ES-I3 (cell line): ENCODE measurements around the gene OR56A4.

ENCODE experiments used
- H3K36me3 ChIP-seq: 2 replicates; pipeline ENCODE4 v1.6.1; 2013; ENCODE audit warnings: mild to moderate bottlenecking, low read length, control low read depth, moderate library complexity; ENCODE audit not compliant: insufficient read depth
- H3K4me1 ChIP-seq: 2 replicates; pipeline ENCODE4 v1.6.1; 2013; ENCODE audit warnings: mild to moderate bottlenecking, control low read depth, low read length; ENCODE audit not compliant: insufficient read depth
- H3K9ac ChIP-seq: 2 replicates; pipeline ENCODE4 v1.6.1; 2013; ENCODE audit warnings: low read depth, mild to moderate bottlenecking, low read length, moderate library complexity
- H3K9me3 ChIP-seq: 2 replicates; pipeline ENCODE4 v1.6.1; 2013; ENCODE audit warnings: mild to moderate bottlenecking, low read length, moderate library complexity; ENCODE audit not compliant: control insufficient read depth, insufficient read depth

Gene OR56A4, protein sequence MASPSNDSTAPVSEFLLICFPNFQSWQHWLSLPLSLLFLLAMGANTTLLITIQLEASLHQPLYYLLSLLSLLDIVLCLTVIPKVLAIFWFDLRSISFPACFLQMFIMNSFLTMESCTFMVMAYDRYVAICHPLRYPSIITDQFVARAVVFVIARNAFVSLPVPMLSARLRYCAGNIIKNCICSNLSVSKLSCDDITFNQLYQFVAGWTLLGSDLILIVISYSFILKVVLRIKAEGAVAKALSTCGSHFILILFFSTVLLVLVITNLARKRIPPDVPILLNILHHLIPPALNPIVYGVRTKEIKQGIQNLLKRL

DNA sequence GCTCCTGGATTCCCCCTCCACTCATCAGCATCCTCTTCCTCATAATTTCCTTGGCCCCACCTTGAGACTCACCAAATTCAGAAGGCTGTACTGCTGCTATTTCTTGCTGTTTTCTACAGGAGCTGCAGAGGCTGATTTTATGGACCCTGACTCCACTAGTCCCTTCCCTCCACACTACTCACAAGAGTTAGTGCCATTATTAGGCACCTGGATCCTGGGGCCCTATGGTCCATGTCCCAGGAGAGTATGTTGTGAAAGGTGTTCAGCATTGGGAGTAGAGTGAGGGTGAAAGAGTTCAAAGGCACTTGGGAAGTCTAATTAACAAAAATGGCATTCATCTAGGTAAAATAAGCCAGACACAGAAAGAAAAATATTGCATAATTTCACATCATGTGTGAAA lies at the start of gene OR56A4:
Gene OR56A4 (minus strand): TSS at position 101 of the 400 bp plus-strand sequence. CDS start 3,954 bp downstream, outside the sequence.
- Histone ChIP-seq H3K9me3 (no peaks in the 10 kb centered on the region), H3K9ac (no peak within 1 kb of the TSS), H3K4me1 (no peaks in the 10 kb centered on the region), H3K36me3 (no peaks in the 10 kb centered on the region)

DNA sequence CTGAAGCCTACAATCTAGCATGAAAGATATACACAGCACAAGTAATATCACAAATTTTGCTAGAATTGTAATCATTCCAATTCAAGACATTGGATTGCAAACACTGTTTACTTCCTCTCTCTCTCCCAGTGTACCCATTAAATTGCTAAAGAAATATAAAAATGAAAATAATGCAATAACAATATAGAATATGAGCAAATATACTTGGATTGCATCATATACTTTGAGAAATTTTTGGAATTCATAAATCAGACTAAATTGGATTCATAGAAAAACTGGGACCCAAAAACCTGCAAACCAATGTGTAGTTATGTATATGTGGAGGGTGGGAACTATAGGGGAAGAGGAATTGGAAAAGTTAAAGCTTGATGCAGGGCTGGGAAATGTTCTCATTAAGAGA lies 48.8 kb upstream of the OR56A4 start:
- Histone ChIP-seq H3K9me3 (no peaks in the 10 kb centered on the region), H3K9ac (no peak overlapping the region), H3K4me1 (no peaks in the 10 kb centered on the region), H3K36me3 (no peaks in the 10 kb centered on the region)

DNA sequence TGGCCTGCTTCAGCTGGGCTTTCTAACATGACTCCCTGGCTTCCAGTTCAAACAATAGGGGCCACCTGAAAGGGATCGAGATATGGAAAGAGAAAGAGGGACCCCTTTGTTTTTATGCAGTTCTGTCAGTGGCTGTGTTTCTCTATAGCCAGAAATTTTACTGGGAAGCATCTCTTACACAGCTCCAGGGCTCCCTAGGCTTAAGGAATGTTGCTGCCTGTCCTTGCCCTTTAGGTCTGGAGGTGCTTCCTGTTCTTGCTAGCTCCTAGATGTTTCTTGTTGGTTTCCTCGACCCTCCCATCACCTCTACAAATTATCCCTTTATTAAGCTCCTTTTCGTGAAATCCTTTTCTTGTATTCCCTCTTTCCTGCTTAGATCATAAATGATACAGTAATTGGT lies 45.6 kb upstream of the OR56A4 start:
- Histone ChIP-seq H3K9me3 (no peaks in the 10 kb centered on the region), H3K9ac (no peak overlapping the region), H3K4me1 (no peaks in the 10 kb centered on the region), H3K36me3 (no peaks in the 10 kb centered on the region)

DNA sequence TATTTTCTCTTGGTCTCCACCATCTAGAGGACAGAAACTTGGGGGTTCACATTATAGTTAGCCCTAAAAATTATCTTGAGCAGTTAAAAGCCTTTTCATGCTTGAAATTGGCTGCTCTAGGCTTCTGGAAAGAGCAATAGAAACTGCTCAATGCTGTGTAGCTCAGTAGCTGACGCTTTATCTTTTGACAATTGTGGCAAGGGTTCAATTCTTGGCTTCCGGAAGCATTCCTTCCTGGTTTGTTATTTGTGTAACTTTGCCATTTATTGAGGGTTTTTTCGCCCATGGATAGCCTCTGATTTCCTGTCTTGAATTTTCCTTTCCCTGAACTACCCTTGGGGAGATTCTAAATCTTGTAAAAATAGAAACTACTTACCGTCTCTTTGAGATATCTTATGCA lies 34.1 kb upstream of the OR56A4 start:
- Histone ChIP-seq H3K9me3 (no peaks in the 10 kb centered on the region), H3K4me1 (no peaks in the 10 kb centered on the region), H3K36me3 (no peaks in the 10 kb centered on the region), H3K9ac (no peak overlapping the region)

DNA sequence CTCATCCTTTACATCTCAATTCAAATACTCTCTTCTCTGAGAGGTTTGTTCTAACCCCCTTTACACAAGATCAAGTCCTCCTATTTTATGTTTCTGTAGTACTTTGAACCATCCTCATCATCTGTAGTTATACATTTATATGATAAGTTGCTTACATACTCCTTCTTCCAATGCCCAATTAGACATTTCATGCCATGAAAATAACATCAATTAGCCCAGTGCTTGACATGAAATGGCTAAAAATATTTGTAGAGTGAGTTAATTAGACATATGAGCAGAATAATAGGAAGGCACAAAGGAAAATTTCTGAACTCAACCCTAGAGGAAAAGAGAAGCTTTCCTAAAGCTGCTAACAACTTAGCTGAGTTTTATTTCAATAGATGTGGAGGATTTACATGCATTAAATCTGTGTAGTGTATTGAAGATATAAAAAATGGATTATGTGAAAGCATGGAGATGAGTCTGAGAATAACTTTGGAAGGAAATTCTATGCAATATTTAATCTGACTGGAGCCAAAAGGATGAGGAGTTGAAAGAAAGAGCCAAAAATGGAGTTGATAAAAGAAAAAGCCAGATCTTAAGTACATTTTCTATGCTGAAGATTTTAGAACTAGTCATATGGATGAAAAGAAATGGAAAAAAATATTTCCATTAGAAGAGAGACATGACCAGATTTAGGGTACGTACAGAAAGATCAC lies 24.1 kb upstream of the OR56A4 start, which contains the start of gene OR56A1:
Gene OR56A1 (minus strand): TSS at position 51 of the 698 bp plus-strand sequence. CDS start 3,066 bp downstream, outside the sequence.
- H3K36me3 ChIP-seq, result no peaks in the 10 kb centered on the region
- no peaks in the 10 kb centered on the region for H3K9me3 ChIP-seq
- H3K9ac ChIP-seq, result no peak within 1 kb of the TSS
- H3K4me1 ChIP-seq, result no peaks in the 10 kb centered on the region

DNA sequence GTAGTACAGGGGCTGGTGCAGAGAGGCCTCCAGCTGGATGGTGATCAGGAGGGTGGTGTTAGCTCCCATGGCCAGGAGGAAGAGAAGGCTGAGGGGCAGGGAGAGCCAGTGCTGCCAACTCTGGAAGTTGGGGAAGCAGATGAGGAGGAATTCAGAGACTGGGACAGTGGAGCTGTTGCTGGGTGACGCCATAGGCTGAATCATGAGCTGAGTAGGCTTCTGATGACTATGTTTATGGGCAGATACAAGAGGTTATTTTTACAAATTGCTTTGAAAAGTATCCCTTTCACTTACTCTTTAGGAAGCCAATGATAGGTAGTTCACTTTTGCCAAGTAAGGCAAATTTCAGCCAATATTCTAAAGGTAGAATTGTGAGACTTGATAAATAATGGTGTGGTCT lies 20.8 kb upstream of the OR56A4 start:
- Histone ChIP-seq H3K9ac (no peak overlapping the region), H3K9me3 (no peaks in the 10 kb centered on the region), H3K4me1 (no peaks in the 10 kb centered on the region), H3K36me3 (no peaks in the 10 kb centered on the region)

DNA sequence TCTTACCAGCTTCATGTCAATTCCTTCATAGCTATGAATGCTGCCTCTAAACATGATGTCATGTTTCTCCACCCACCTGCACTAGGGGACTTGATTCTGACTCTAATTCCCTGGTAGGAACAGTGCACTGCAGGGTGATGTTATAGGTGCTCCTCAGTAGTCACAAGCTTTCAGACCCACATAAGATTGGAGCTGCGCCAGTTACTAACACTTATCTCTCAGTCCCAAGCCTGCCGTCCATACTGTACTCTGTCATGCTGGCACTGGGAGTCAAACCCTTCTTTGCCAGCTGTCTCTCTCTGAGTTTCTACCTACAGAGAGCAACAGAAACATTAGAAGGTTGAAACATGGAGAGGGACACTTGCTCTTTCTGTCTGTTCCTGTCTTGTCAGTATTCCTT lies 18.3 kb upstream of the OR56A4 start:
- no peaks in the 10 kb centered on the region for H3K4me1 ChIP-seq
- no peaks in the 10 kb centered on the region for H3K9me3 ChIP-seq
- no peak overlapping the region for H3K9ac ChIP-seq
- no peaks in the 10 kb centered on the region for H3K36me3 ChIP-seq

DNA sequence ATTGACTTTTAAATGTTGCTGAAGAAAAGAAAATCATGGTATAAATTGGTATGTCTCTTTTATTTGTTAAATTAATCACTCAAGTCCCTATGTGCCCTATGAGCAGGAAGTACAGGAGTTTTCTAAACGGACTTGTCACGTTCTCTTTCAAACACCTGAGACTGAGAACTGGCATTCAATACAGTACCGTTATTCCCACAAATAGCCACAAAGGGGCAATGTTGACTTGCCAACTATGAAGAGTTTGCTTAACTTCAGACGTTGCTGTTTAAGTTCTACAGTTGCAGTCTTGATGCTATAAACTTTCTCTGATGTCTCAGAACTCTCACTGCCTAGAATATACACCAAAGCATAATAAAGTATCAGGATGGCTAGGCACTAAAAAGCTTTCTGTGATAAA lies 16.2 kb upstream of the OR56A4 start:
- no peaks in the 10 kb centered on the region for H3K4me1 ChIP-seq
- H3K9ac ChIP-seq, result no peak overlapping the region
- H3K9me3 ChIP-seq, result no peaks in the 10 kb centered on the region
- no peaks in the 10 kb centered on the region for H3K36me3 ChIP-seq

DNA sequence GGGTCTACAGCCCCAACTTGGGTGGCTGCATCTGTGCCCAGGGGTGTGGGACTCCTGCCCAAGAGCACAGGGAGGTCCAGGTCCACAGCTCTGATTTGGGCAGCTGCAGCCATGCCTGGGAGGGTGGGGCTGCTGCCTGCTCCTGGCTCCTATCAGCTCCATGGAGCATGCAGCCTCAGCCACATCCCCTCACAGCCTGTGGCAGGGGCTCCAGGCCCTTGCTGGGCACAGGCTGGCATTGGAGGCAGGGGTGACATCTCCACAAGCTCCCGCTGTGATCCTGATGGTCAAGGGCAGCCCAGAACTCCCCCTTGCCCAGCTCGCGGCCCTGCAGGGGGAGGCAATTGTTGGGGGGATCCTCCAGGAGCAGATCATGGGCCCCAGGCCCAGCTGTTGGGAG lies 6.3 kb upstream of the OR56A4 start:
- Histone ChIP-seq H3K4me1 (no peaks in the 10 kb centered on the region), H3K36me3 (no peaks in the 10 kb centered on the region), H3K9me3 (no peaks in the 10 kb centered on the region), H3K9ac (no peak overlapping the region)

DNA sequence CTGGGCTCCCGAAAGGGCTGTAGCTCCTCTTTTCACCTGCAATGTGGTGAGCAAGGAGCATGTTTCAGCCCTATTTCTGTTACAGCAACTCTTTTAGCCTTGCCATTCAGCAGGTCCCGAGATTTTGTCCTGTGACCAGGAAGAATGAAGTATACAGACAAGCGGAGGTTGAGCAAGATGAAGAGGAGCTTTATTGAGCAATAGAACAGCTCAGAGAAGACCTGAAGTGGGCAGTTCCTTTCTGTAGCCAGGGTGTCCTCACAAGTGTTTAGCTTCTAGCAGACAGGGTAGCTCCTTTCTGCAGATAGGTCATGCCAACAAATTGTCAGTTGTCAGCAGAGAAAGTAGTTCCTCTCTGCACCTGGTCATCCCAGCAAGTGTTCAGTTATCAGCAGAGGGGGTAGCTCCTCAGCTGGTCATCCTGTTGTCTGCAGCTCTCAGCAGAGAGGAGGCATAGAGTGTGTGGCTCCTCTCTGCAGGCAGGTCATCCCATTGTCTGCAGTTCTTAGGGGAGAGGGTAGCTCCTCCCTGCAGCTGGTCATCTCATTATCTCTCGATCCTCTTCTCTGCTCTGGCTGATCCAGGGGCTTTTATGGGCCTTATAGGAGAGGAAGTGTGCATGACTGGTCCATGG lies 5.4 kb upstream of the OR56A4 start:
- no peaks in the 10 kb centered on the region for H3K36me3 ChIP-seq
- no peaks in the 10 kb centered on the region for H3K9me3 ChIP-seq
- H3K9ac ChIP-seq, result no peak overlapping the region
- no peaks in the 10 kb centered on the region for H3K4me1 ChIP-seq

DNA sequence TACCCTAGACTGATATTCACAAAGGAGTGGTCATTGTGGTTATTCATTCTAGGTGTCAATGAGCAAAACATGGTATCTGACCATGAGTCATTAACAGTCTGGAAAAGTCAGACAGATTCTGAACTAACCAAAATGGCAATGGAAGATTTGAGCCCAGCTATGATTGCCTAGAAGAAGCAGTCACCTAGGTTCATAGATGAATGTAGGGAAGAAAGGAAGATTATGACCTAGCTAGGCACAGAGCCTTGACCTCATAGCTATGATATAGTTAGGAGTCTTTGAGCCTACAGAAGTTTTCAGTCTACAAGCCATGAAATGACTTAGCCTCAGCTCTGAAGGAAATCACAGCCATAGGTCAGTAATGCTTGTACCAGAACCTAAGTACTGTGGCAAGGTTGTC lies 351 bp downstream of the OR56A4 start:
- no peak overlapping the region for H3K9ac ChIP-seq
- H3K36me3 ChIP-seq, result no peaks in the 10 kb centered on the region

DNA sequence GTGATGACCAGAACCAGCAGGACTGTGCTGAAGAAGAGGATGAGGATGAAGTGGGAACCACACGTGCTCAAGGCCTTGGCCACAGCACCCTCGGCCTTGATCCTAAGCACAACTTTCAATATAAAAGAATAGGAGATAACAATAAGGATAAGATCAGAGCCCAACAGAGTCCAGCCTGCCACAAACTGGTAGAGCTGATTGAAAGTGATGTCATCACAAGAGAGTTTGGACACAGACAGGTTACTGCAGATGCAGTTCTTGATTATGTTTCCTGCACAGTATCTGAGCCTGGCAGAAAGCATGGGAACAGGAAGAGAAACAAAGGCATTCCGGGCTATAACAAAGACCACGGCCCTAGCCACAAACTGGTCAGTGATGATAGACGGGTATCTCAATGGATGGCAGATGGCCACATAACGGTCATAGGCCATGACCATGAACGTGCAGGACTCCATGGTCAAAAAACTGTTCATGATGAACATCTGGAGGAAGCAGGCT lies 4.5 kb downstream of the OR56A4 start:
- H3K4me1 ChIP-seq, result no peaks in the 10 kb centered on the region
- H3K9ac ChIP-seq, result no peak overlapping the region
- H3K36me3 ChIP-seq, result no peaks in the 10 kb centered on the region
- H3K9me3 ChIP-seq, result no peaks in the 10 kb centered on the region

More for the DNA sequence above, 351 bp downstream of the OR56A4 start:
- H3K4me1 ChIP-seq, result no peaks in the 10 kb centered on the region
- no peaks in the 10 kb centered on the region for H3K9me3 ChIP-seq

DNA sequence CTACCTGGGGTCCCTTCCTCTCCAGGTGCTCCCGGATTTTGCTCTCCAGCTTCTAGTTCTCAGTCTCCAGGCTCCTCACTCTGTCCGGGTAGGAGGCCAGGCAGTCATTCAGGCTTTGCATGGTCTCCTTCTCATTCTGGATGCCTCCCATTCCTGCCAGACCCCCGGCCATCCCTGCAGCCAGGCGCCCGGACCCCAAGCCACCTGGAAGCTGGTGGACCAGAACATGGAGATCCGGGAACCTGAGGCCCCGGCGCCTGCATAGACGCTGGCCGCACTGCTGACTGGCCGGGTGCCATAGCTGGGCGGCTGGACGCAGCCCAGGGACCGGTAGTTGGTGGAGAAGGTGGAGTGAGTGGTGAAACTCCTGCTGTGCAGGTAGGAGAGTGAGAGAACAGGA lies 12.0 kb downstream of the OR56A4 start:
- Histone ChIP-seq H3K36me3 (no peaks in the 10 kb centered on the region), H3K4me1 (no peaks in the 10 kb centered on the region), H3K9ac (no peak overlapping the region), H3K9me3 (no peaks in the 10 kb centered on the region)

DNA sequence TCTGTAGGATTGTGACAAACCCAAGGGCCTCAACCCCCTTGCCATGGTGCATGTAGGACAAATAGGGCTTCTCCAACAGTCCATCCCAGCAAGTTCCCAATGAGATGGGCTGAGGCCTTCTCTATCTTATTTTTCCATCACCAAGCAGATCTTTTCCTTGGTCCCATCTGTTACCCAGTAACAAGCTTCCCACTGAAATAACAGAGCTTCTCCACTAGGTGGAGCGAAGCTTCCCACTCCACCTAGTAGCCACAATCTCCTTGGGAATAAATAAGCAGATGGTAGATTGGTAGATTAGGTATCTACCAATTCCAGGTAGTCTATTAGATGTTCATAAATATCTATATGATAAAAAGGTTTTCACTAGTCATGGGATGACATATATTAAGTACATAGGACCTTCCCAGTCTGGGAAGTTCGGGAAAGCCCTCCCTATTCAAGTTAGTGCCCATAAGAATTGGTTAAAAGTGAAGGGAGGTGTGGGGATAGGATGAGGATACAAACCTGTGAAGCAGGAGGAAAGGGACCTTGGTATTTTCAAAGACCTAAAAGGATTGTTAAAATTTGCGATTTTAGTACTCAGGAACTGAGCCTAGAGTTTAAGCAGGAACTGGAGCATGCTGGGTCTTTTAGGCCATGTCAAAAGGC lies 14.0 kb downstream of the OR56A4 start:
- no peaks in the 10 kb centered on the region for H3K36me3 ChIP-seq
- no peaks in the 10 kb centered on the region for H3K4me1 ChIP-seq
- no peak overlapping the region for H3K9ac ChIP-seq
- H3K9me3 ChIP-seq, result no peaks in the 10 kb centered on the region
